ENCODE measurements around the gene LSM10.

Gene LSM10

DNA sequence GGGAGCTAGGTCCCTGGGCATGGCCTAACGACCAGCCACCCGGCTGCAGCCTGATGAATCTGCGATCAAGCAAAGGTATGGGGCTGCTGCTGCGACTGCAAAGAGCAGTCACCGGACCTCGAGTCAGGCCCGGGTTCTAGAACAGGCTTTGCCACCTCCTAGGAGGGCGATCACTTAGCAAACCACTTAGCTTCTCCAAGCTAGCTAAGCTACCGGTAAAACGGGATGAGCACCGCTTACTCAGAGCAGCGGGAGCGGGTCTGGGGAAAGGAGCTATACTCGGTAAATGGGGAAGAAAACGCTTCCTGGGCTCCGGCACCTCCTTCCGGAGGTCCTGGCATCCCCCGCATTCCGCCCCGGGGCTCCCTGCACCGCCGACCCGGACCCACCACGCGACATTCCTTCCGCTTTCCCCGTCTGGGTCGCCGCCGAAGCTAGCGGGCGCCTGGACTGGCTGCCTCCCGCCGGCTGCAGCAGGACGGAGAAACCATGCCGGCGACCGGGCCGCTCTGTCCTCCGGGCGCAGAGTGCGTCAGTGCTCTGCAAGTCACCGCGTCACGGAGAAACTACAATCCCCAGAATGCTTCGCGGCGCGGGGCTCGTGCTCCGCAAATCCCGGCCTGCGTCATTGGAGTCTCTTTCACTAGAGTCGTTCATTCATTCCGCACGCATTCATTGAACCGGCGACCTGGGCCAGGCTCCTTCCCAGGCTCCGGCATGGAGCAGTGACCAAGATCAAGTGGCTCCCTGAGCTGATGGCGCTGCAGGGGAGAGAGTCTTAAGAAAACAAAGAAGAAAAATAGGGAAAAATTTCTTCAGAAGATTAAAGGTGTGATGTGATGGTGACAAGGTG lies at the start of gene LSM10:
TSS of gene LSM10 (minus strand) at position 531 of the 853 bp plus-strand sequence. CDS start 3,779 bp downstream, outside the sequence.
- peak; percentile 95 for DNase-seq

DNA sequence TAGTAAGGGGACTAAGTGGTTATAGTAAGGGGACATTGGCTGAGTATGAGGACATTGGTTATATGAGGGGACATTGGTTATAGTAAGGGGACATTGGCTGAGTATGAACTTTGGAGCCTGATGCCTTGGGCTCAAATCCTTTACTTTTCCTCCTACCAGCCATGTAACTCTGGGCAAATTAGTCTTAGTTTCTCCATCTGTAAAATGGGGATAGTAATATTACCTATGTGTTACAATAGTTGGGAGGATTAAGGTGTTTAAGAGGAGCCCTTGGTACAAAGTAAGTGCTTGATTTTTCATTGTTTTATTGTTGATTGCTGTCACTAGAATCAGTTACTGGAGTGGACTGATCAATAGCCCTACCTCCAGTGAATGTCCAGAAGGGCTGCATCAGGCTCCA lies 49.7 kb upstream of the LSM10 start:
- no peak for DNase-seq

DNA sequence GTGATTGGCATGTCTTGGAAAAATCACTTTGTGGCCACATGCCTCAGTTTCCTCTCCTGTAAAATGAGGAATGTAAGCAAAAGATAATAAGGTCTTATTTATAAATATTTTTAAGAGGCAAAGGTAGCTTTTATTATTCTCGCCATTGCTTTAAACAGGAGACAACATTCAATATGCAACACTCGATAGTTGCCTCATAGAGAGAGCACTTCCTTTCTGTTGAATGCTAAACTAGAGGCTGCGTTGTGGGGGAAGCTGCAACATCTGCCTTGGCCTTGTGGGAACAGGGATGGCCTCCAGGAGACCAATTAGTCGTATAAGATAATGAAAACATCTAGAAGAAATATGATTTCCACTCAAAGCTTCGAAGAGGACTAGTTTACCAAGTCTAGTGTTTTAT lies 49.0 kb upstream of the LSM10 start:
- no peak for DNase-seq

DNA sequence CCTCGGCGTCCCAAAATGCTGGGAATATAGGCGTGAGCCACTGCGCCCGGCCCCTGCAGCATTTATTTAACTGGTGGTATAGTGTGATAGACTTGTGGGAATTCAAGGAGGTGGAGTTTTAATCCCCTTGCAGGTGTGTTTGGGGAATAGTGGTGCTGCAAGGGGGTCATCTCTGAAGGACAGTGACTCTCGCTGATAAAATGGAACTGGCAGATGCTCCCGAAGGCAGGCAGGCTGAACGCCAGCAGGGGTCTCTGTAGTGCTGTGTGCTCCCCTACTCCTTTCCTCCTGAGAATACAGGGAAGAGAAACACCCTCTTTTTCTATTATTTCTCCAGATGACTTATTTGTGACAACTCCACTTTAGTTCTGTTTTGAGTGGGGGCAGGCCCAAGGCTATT lies 48.6 kb upstream of the LSM10 start:
- DNase-seq, result peak; percentile 38

DNA sequence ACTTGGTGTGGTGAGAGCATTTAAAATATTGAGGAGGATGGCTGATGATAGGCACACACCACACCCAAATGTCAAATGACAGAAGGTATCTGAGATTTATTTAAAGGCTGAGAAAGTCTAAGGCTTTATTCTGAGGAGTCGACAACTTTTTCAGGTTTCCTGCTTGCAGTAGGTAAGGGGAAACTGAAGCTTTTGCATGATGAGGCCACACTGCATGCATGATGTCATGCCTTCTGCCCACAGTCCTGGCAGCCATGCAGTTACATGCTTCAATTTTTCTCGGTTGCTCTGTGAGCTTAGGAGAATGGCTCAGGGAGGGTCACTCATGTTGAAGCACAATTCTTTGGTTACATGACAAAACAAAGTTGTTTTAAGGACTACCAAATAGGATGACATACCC lies 45.6 kb upstream of the LSM10 start:
- DNase-seq, result no peak

DNA sequence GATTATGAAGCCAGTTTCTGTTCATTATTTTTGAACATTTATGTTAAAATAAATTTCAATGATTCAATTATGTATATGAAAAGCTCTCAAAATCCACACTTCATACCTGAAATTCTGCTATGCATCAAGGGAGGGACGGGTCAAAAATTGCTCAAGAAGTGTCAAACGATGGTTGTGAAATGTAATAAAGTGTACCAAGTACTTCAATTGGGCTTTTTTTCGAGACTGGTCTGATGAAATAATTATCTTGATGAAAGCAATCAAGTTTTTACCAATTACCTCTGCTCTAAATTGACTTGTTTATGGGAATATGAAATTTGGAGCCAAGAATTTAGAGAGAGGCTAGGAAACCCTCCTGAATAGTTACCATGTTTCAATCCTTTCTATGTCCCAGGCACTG lies 44.6 kb upstream of the LSM10 start:
- DNase-seq, result no peak

DNA sequence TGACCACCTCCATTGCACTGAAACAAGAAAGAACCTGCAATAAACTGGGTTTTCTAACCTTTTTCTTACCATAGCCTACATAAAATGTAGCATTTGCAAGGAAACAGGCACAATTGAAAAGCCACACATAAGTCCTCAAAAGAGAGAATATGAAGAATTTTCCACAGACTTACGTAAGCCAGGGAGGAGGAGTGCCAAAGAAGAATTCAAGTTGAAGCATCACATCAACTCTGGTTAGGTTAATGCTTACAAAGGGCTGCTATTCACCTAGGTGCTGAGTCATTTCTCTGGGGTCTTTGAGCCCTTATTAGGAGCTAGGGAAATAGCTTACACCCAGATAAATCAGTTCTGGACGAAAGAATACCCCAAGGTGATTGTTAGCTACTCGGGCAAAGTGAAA lies 42.9 kb upstream of the LSM10 start:
- no peak for DNase-seq

DNA sequence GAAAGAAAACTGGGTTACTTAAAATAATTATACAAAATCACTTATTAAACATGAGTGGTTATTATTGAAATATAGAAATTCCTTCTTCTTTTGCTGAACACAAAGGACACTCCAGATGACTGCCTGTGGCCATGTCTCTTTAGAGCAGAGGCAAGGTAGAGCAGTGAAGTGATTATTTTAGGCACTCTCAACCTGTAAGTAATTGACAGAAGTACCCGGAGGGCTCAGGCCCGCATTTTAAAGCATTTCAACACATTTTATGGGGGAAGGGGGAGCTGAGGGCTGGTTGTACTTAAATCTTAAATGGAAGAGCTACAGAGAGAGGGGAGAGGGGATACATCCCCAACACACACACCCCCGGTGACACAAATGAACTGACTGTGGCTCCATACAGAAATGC lies 42.3 kb upstream of the LSM10 start:
- DNase-seq, result no peak

DNA sequence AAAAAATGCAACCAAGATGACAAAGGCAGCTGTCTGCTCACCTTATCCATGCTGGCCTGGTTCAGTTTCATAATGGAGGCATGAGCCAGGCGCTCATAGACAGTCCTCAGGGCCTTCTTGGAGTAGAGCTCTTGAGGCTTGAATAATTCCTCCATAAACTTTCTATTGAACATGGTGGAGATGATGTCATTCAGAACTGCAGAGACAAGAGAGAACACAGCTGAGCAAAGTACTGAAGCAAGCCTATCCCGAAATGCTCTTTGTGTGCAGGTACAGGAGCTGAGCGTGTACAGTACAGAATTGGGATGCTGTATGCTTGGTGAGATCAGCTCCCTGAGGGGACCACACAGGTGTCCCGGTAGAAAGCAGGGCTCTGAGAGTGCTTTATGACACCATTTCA lies 41.0 kb upstream of the LSM10 start:
- no peak for DNase-seq

DNA sequence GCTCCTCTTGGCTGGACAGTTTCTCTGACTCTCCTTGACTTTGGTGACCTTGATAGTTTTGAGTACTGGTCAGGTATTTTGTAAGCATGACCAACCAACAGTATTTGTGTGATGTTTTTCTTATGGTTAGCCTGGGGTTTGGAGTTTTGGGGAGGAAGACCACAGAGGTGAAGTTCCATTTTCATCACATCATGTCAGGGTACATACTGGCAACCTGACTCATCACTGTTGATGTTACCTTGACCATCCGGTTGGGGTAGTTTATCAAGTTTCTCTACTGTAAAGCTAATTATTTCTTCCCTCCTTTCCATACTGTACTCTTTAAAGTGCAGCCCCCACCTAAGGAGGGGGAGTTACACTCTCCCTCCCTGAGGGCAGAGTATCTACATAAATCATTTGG lies 39.1 kb upstream of the LSM10 start:
- DNase-seq, result no peak

DNA sequence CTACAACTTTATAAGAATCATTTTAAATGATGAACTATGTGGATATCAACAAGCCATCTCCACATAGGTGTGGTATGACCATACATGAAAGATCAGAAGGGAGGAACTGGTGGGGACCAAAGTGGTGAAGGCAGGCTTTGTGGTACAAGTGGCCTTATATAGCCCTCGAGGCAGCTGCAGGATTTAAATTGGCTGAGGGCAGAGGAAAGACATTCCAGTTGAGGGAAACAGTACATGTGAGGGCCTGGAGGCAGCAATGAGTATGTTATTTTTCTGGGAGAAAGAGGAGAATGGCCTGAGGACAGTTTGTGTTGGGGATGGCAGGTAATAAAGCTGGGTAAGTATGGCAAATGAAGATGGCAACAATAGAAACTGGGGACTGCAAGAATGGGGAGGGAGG lies 35.4 kb upstream of the LSM10 start:
- DNase-seq, result no peak

DNA sequence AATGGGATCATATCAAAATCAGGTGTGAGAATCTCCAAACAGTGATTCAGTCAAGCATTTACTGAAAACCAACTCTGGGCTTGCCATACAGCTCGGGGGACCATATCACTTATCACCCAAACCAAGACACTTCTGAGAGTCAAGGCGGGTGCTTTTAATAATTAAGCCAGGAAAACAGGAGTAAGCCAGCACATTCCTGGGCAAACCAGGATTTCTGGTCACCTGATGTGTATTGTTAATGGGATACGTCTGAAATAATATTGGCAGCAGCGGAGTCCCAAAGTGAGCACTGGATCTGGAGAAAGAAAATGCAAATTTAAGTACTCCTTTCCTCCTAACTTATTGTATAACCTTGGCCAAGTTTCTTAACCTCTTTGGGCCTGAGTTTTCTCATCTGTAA lies 34.9 kb upstream of the LSM10 start:
- DNase-seq, result no peak

DNA sequence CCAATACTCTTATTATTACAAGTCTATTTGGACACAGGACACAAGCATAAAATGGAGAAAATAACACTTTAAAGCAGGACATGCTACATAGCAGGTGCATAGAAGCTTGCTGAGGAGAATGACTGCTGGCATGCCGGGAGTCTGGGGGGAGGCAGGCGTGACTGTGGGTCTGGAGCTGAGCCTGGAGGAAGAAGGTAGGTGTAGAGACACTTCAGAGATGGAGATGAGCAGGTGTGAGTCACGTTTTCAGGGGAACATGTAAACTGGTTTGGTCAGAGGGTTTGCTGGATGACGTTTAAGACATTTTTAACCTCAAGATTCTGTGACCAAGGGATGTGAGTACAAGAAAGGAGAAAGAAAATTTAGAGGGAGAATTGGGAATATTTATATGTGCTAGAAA lies 28.1 kb upstream of the LSM10 start:
- DNase-seq, result peak; percentile 29

DNA sequence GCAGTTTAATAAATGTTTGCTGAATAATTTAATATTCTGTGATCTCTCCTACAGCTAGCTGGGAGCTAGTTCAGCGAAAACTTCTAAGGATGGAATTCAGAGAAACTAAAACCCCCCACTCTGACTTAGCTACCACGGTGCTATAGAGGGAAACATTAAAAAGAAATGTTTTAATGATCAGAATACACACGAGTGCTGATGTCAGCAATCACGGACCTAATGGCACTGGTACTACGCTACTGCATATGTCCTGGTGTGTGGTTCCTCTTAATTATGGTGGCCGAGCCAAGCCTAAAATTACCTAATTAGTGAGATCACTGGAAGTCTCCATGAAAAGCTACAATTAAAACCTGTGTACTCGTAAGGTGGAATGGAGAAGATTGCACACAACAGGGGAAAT lies 23.9 kb upstream of the LSM10 start:
- no peak for DNase-seq

DNA sequence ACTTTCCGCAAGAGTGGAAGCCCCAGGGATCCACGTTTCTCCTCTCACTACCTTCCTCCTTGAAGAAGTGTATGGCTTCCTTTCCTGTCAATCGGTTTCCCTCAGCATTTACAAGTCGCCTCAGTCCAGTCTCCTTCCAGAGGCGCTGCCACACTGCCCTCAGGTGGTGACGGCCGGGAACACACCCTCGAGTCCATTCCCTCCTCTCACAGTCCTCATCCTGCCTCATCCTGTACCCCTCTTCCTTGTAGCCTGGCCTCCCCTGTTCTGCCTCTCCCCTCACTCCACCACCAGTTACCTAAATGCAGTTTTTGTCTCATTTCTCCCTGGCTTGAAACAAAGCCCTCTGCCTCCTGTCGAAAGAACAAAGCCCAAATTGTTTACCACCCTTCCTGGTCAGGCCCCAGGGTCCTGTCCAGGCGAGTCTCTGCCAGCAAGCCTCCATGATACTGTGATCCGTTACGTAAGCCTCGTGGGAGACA lies 23.2 kb upstream of the LSM10 start:
- peak; percentile 99 for DNase-seq

DNA sequence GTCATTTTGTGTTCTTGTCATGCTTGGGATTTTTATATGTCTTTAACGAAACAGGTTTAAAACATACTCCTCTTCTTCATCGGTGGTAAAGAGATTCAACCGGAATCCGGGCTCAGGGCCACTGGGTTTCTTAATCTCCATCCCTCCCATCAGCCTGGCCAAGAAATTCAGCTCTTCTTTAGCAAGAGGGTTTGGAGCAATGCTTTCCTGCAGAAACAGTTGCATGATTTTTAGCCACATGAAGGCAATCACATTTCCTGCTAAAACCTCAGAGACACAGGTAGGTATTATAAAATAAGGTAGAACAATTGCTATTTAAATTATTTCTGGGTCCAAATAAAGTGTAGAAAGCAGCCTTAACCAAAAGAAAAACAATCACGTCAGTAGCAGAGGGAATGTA lies 22.7 kb upstream of the LSM10 start:
- DNase-seq, result no peak

DNA sequence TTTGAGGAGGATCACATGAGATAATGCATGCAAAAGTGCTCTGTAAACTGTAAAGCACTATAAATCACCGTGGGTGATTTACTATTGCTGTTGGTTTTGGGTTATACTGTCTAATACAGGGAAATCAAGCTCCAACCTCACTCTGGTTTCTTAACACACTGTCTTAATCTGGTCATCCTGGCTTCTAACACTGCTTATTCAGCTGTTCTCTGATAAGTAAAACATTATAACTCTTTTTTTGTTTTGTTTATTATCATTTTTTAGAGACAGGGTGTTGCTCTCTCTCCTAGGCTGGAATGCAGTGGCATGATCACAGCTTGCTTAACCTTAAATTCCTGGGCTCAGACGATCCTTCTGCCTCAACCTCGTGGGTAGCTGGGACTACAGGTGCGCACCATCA lies 21.9 kb upstream of the LSM10 start:
- DNase-seq, result no peak

DNA sequence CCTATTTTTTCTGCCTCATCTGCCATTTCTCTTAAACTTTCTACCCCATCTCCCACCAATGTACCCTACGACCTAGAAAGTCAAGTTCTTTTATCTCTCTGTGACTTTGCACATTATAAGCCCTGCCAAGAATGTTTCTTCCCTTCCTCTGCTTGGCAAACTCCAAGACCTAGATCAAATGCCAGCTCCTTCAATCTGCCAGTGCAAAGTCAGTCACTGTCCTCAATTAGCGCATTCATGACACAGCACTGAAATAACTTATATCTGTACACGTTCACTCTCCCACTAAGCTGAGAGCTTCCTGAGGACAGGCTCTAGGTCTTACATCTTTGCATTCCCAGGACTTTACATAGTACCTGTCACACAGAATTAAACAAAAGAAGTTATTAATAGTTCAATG lies 21.4 kb upstream of the LSM10 start:
- no peak for DNase-seq

DNA sequence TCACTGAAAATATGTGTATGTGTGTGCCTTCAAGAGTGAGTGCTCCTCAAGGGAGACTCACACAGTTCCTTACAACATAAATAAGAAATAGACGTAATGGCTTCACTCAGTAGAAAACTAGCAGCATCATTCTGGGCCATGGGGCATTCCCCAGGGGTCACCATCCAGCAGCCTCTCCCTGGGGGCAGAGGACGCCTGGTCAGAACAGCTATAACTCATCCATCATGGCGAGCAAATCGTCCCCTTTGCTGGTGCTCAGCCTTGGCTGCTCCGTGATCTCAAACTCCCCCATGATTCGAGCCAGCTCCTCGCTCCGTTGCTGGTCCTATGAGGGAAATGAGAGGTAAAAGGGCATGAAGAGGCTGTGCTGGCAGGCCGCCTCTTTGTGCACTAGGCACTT lies 20.2 kb upstream of the LSM10 start:
- DNase-seq, result no peak

DNA sequence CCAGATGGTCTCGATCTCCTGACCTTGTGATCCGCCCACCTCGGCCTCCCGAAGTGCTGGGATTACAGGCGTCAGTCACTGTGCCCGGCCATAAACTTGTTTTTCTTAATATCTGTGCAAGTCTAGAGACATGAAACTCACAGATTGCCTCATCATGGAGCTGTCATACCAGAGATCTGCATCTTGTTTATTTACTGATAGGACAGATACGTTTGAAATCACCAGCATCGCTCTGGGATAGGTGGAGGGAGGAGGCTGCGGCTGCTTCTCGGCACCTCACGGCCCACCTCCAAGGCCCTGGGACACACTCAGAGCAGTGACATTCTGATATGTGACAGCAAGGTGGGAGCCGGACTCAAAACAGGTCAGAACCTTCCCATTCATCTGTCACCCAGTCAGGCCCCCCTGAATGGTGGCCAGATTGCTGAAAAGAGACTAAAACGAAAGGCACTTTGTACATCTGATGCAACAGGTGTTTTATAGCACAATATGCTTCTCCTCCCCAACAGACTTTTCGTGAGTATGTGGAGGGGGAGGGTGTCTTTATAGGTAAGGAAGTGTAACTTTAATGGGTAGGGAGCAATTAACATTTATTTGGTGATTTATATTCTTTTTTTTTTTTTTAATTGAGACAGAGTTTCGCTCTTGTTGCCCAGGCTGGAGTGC lies 18.1 kb upstream of the LSM10 start:
- no peak for DNase-seq

DNA sequence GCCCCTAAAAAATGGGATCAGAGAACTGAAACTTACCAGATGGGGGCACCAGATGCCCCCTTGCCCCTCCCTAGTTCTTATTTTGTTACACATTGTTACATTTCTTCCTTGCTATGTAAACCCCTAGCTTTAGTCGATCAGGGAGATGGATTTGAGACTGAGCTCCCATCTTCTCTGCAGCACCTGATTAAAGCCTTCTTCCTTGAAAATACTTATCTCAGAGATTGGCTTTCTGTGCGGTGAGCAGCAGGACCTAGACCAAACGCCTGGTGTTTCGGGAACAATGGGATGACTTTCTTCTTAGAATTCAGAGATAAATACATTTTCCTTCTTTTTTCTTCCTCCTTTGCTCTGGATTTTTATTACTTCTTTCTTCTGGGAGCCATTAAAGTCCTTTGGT lies 16.7 kb upstream of the LSM10 start:
- DNase-seq, result no peak

DNA sequence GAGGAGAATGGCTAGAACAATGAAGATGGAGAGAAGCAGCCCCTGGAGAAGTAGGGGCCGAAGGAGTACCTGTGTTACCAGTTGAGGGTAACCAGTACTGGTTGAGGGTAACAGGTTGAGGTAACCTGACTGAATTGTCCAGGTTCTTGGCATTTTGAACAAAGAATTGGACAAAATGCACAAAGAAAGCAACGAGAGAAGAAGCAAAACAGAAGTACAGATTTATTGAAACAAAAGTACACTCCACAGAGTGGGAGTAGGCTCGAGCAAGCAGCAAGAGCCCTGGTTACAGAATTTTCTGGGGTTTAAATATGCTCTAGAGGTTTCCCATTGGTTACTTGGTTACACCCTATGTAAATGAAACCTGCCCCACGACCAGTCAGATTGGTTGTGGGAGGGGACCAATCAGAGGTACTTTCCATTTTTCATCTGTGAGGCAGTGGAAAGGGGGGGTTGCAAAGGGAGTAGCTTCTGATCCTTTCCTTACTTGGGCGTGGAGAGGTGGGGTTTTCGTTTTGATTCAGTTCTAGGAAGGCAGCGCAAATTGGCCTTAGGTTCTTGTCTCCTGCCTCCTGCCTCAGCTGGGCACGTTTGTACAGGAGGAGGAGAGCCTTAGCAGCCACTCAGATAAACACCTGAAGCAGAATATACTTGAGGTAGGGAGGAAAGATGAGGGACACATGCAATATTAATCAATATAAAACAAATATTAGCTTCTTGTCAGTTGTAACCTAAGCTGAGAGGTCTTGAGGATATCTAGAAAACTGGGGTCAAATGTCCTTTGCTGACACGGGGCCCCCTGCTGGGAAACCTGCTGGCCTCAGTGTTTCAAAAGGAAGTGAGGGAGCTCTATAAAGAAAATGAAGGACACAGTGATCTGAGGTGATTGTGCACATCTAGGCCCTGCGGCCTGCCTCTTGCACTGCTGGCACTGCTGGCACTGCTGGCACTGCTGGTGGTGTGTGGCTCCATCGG lies 14.3 kb upstream of the LSM10 start:
- DNase-seq, result peak; percentile 65

DNA sequence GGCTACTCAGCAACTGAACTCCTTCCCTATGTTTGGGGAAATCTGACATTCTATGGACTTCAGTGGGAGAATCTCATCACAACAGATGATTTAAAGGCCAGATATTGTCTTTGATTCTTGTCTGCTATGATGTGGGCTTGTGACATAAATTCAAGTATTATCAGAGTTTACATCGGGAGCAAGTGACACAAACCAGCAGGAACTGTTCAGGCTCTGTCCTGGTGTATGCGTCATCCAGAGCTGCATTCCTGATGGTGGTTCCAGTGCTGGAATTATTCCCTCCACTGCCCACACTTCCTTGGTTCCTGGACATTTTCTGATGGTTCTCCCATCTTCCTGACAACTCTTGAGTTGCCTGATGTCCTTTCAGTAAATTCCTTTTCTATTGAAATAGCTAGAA lies 10.8 kb upstream of the LSM10 start:
- no peak for DNase-seq
